ENCODE data around the gene AGO3. TPM values are rescaled to one million over a fixed set of nuclear protein-coding genes. Genes with fewer than 3 reads are reported as not detected.

The AGO3 gene
- total and polyA plus RNA-seq, 2 of the 13 experiments (the other 11 are each of a cell fraction or from before 2014, with no cell fraction given) = 21.2 to 27.1 TPM

DNA sequence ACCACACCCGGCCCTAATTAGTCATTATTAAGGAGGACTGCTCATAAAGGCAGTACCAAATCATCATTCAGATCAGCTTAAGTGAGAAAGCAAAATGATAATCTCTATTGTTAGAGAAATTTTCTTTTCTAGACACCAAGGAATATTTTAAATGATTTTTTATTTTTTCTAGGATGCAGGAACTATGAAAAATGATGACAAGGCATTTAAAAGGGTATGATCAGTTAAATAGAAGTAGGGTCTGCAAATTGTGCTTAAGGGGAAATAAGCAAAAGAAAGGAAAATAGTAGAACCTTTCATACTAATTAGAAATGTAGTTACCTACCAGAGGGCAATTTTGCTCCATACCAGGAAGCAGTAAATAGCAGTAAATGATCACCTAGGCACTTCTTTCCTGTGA, 131.4 kb downstream of the AGO3 start (continued):
- TF ChIP-seq XBP1 (CRISPR knock-in tag; IDR thresholded peaks at IDR 0.05) (no peak), JUNB (CRISPR knock-in tag; IDR thresholded peaks at IDR 0.05; ENCODE audit: borderline replicate concordance) (no peak)
- TF ChIP-seq, protein P1, sequence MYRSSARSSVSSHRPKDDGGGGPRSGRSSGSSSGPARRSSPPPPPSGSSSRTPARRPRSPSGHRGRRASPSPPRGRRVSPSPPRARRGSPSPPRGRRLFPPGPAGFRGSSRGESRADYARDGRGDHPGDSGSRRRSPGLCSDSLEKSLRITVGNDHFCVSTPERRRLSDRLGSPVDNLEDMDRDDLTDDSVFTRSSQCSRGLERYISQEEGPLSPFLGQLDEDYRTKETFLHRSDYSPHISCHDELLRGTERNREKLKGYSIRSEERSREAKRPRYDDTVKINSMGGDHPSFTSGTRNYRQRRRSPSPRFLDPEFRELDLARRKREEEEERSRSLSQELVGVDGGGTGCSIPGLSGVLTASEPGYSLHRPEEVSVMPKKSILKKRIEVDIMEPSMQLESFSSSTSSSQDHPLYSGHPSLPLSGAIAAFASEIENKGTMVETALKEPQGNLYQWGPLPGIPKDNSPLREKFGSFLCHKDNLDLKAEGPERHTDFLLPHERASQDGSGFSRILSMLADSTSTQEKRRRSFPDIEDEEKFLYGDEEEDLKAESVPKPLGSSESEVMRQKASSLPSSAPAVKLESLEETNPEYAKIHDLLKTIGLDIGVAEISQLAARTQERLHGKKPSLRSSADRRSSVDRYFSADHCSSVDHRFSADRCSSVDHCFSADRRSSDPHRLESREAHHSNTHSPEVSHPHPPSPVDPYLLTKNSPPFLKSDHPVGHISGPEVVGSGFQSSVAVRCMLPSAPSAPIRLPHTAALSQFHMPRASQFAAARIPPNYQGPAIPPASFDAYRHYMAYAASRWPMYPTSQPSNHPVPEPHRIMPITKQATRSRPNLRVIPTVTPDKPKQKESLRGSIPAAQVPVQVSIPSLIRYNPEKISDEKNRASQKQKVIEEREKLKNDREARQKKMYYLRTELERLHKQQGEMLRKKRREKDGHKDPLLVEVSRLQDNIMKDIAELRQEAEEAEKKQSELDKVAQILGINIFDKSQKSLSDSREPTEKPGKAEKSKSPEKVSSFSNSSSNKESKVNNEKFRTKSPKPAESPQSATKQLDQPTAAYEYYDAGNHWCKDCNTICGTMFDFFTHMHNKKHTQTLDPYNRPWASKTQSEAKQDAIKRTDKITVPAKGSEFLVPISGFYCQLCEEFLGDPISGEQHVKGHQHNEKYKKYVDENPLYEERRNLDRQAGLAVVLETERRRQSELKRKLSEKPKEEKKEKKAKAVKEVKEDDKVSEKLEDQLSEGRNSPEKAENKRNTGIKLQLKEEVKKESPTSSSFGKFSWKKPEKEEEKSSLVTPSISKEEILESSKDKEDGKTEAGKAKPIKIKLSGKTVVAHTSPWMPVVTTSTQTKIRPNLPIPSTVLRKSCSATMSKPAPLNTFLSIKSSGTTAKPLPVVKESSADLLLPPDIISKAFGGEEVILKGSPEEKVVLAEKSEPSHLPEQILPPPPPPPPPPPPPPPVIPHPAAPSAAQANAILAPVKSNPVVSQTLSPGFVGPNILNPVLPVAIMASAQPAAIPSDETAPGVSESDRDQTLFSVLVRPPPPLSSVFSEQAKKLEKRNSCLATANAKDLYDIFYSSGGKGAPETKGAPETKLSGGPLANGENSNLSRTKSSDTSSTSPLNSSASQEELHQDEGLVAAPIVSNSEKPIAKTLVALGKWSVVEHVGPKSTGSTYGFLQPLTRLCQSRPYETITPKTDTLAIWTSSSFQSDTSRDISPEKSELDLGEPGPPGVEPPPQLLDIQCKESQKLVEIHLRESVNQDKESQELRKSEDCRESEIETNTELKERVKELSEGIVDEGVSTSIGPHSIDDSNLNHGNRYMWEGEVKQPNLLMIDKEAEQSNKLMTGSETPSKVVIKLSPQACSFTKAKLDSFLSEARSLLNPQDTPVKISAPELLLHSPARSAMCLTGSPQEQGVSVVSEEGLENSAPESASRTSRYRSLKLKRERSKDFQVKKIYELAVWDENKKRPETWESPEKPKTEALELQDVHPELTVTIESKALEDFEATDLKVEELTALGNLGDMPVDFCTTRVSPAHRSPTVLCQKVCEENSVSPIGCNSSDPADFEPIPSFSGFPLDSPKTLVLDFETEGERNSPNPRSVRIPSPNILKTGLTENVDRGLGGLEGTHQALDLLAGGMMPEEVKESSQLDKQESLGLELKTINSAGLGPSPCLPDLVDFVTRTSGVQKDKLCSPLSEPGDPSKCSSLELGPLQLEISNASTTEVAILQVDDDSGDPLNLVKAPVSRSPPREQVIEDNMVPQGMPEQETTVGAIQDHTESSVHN (CRISPR knock-in tag; IDR thresholded peaks at IDR 0.05) = no peak

DNA sequence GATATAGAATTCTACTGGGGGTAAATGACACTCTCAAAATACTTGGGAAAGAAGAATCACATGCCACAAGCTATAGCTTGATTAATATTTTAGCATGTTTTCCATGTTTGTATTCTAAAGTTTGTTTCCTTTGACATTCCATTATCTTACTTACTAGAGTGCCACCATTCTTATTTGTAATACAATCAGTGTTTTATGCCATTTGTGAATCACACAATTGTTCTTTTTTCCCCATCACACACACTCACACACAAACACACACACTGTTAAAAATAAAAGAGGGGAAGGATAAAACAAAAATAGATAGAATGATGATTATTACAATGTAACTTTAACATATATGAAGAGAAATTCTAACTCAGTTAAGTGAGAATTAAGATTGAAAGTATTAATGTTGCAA, 137.0 kb downstream of the AGO3 start:
- POLR2A ChIA-PET = no interaction called here
- Histone ChIP-seq H4K20me1 (ENCODE audit: insufficient read depth, low read length) (no peaks in the 10 kb centered on the region), H3K4me1 (ENCODE audit: insufficient read depth, low read length) (no peaks in the 10 kb centered on the region), H3K79me2 (ENCODE audit: insufficient read depth, low read length) (no peaks in the 10 kb centered on the region), H3K36me3 (replicated peaks in 1 of 2; ENCODE audit: control insufficient read depth in 1 of 2, insufficient read depth in 2 of 2, low read length in 2 of 2) (no peaks in the 10 kb centered on the region), H3K4me3 (replicated peaks in 1 of 3; ENCODE audit: insufficient read depth in 1 of 3, low read depth in 2 of 3, low read length in 3 of 3) (no peak overlapping the region), H3K9me3 (ENCODE audit: low read length) (no peaks in the 10 kb centered on the region), H3K27ac (ENCODE audit: extremely low read length, insufficient read depth, low read length) (no peak overlapping the region), H3K4me2 (ENCODE audit: low read depth, low read length) (no peak overlapping the region), H3K27me3 (ENCODE audit: control insufficient read depth in 1 of 2, insufficient read depth in 2 of 2, low read length in 2 of 2) (no peaks in the 10 kb centered on the region), H2AFZ (ENCODE audit: low read length) (no peak overlapping the region), H3K9ac (ENCODE audit: insufficient read depth, low read depth, low read length) (no peak overlapping the region)
- intact Hi-C loops (cut with micrococcal nuclease; ENCODE audit: unreplicated experiment) (no loop called here), in situ Hi-C loops (cut with HindIII; ENCODE audit: extremely low pct_ligation_motif_present, low pct_unique_long_range_greater_than_20kb) (no loop called here)
- no TSS peak for BruUV-seq (replicated peaks)
- TF ChIP-seq FOXM1 (CRISPR knock-in tag; IDR thresholded peaks at IDR 0.05) (no peak), SRY (CRISPR knock-in tag; IDR thresholded peaks at IDR 0.05) (no peak)
- DNase-seq (ENCODE audit: low spot score) (no peak), FAIRE-seq (no peak), ATAC-seq (no peak)
- CTCF ChIA-PET (ENCODE audit: low intra/inter-chr PET ratio, low total read pairs) = no interaction called here
